Measurements from ENCODE around the gene RPL7A. TPM values are rescaled to one million over a fixed set of nuclear protein-coding genes. Genes with fewer than 3 reads are reported as not detected.

The RPL7A gene
- total RNA-seq, 1 experiment from 2014 or later: 2,895 TPM

- DNase-seq: no peak
- peaks cover 26% of the 10 kb centered on the region for H3K27me3 Mint-ChIP-seq (ENCODE audit: low read depth)
- H3K4me3 Mint-ChIP-seq: no peak overlapping the region
- H3K4me1 ChIP-seq (ENCODE audit: insufficient read depth, low read length): no peaks in the 10 kb centered on the region
- no peak overlapping the region for H2BK20ac ChIP-seq (ENCODE audit: low read depth, low read length, poor library complexity, severe bottlenecking)
- H3K23ac ChIP-seq (ENCODE audit: insufficient read length, low read depth, low read length): no peak overlapping the region
- no peak for TF ChIP-seq CTCF (conservative IDR thresholded peaks at IDR 0.05)
- no peaks in the 10 kb centered on the region for H4K20me1 ChIP-seq (ENCODE audit: control insufficient read depth, insufficient read depth, insufficient read length)
- H3K14ac ChIP-seq (ENCODE audit: insufficient read depth, low read length): no peak overlapping the region
- H4K91ac ChIP-seq (ENCODE audit: insufficient read length, low read depth, low read length): no peak overlapping the region
- no peak overlapping the region for H3K9ac ChIP-seq (ENCODE audit: extremely low read depth, insufficient read length, low read length)
- no peaks in the 10 kb centered on the region for H3K27me3 ChIP-seq (ENCODE audit: insufficient read depth, low read length)
- no peak overlapping the region for H2AK5ac ChIP-seq (ENCODE audit: insufficient read length, low read length)
- H3K79me1 ChIP-seq (ENCODE audit: insufficient read depth, low read depth, low read length, poor library complexity, severe bottlenecking): no peaks in the 10 kb centered on the region
- no peak overlapping the region for H2BK120ac ChIP-seq (ENCODE audit: low read depth, low read length, poor library complexity, severe bottlenecking)
- no peak overlapping the region for H3K27ac ChIP-seq (ENCODE audit: insufficient read length, low read depth, low read length)
- no peaks in the 10 kb centered on the region for H3K4me1 Mint-ChIP-seq
- H3K18ac ChIP-seq (ENCODE audit: insufficient read length, low read depth, low read length): no peak overlapping the region
- no peak overlapping the region for H3K4me2 ChIP-seq (ENCODE audit: insufficient read depth, insufficient read length, low read length)
- no peaks in the 10 kb centered on the region for H3K79me2 ChIP-seq (ENCODE audit: insufficient read depth, low read length)
- H3T11ph ChIP-seq (ENCODE audit: low read length): no peak overlapping the region
- WGBS (ENCODE audit: extremely low coverage, insufficient read length, low lambda C conversion rate): no CpG with 5 or more reads among the region's 13 CpGs
- no peaks in the 10 kb centered on the region for H3K9me3 ChIP-seq (ENCODE audit: control insufficient read depth, low read depth, low read length)
- no peak overlapping the region for H4K8ac ChIP-seq (replicated peaks; ENCODE audit: insufficient read length, low read depth, low read length)
- no peak overlapping the region for H3K56ac ChIP-seq (ENCODE audit: insufficient read length, low read depth, low read length)
- H2BK15ac ChIP-seq (ENCODE audit: low read depth, low read length): no peak overlapping the region
- no peak overlapping the region for H4K5ac ChIP-seq (ENCODE audit: insufficient read length, low read depth, low read length)
- H2BK12ac ChIP-seq (ENCODE audit: insufficient read length, low read depth, low read length): no peak overlapping the region
- H3K36me3 Mint-ChIP-seq (ENCODE audit: insufficient read depth in 1 of 3, low read depth in 3 of 3): peaks cover 0 to 1% (median 0%) of the 10 kb centered on the region in 3 experiments; a peak in 1 of 7 replicates
- no peak overlapping the region for H3K4ac ChIP-seq (ENCODE audit: low read depth, low read length)
- H3K23me2 ChIP-seq (ENCODE audit: insufficient read length, low read depth, low read length, poor library complexity, severe bottlenecking): no peaks in the 10 kb centered on the region
- H3K9me3 Mint-ChIP-seq: peaks cover 15% of the 10 kb centered on the region in 2 experiments
- H3K27ac Mint-ChIP-seq: no peak overlapping the region
- H2AFZ ChIP-seq (ENCODE audit: low read length): no peak overlapping the region
- H2BK5ac ChIP-seq (ENCODE audit: insufficient read length, low read length): no peak overlapping the region
Measured at GRCh38 chr9:133389562-133389961, 41.5 kb downstream of the RPL7A start.
